Fibroblast of skin of right biceps (primary cell): ENCODE results near the gene HERC5.

Experiments
- DNase-seq: peaks from one replicate; pipeline ENCODE4 v3.0.0-alpha.2; 2013

The HERC5 gene

DNA sequence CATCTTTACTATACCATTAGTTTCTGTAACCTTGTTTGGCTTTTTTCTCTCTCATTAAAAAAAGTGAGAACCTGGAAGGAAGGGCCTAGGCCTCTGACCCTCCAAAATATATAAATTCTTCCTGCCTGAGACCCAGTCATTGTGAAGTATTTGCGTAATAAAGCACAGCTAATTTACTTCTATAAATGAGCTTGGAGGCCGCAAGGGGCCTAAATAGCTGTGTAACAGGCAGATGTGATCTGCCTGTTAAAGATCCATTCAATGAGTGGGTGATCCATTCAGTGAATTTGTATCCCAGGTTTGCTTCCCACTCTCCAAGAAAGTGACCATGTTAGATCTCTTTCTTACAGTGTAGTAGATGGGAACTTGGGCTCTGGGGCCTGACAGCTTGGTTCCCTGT, 67.3 kb downstream of the HERC5 start:
- DNase-seq = peak; percentile 11

DNA sequence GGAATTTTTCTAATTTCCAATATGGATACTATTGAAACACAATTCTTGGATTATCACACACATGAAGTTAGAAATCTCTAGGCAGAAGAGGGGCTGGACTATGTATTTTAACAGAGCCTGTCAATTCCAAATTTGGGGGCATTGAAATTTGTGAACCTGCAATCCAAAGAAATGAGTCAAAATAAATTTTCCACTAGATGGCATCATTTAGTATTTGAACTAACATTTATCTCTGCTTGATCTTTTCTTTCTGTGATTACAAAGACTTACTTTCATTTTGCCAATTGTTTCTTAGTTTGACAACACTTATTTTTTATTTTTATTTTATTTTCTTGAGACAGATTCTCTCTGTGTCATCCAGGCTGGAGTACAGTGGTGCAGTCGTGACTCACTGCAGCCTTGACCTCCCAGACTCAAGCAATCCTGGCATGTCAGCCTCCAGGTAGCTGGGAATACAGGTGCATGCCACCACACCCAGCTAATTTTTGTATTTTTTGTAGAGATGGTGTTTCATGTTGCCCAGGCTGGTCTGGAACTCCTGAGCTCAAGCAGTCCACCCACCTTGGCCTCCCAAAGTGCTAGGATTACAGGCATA, 69.4 kb downstream of the HERC5 start:
- peak; percentile 21 for DNase-seq

DNA sequence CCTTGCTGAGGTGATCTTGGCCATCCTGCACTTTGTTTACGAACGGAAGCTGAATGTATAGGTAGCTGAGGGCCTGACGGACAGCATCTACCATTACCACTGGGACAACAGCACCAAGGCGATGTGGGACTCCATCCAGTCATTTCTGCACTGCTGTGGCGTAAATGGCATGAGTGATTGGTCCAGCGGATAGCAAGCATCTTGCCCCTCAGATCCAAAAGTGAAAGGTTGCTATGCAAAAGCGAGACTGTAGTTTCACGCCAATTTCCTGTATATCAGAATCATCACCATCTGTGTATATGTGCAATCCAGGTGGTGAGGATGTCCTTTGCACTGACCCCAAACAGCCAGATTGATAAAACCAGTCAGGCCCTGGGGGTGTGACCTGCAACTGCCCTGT, 70.9 kb downstream of the HERC5 start:
- DNase-seq = no peak

DNA sequence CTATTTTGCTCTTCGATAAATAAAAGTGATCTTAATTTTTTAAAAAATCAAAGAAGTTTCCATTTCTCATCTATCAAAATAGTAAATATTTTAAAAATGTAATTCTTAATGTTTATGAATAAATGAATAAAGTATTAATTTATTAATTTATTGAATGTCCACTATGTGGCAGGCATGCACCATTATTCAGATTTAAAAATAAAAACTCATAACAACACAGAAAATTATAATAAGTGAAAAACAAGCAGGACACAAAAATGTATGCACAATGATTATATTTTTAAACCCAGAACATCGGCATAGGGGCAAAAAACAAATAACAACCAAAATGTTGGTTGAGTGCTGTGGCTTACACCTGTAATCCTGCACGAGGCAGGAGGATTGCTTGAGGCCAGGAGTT, 71.9 kb downstream of the HERC5 start:
- DNase-seq = peak; percentile 9

DNA sequence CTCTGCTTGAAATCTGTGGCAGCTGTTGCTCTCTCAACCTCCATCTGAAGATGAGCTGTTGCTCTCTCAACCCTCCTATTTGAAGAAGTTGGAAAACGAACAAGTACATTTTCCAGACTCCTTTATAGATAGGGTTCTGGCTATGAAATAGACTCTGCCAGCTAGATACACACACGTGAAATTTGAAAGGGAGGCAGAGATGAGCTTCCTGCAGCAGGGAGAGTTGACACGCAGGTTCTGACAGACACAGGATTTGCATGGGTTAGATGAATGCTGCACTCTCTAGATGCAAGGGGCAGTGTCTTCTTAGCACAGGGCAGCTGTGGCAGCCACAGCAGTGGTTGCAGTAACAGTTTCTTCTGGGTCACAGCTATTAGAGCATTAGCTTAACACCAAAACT, 74.6 kb downstream of the HERC5 start:
- DNase-seq = peak; percentile 10

DNA sequence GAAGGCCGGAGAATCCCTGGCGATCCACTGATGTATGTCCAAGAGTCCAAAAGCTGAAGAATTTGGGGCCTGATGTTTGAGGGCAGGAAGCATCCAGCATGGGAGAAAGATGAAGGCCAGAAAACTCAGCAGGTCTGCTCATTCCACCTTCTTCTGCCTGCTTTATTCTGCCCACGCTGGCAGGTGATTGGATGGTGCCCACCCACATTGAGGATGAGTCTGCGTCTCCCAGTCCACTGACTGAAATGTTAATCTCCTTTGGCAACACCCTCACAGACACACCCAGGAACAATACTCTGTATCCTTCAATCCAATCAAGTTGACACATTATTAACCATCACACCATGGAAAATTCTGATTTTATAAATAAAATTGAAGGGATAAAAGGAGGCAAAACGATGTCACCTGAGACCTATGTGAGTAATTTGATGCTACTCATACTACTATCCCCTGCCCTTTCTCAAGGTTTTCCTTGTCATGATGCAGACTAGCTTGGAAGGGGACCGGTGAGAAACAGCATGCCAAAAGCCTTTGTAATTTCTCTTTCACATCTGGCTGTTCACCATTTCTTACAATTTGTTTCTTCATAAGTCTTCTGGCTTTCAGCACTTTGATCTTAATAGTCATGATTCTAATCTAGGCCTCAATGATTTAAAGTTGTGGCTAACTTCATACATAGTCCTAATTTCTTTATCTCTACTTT, 76.3 kb downstream of the HERC5 start:
- DNase-seq = peak; percentile 80

DNA sequence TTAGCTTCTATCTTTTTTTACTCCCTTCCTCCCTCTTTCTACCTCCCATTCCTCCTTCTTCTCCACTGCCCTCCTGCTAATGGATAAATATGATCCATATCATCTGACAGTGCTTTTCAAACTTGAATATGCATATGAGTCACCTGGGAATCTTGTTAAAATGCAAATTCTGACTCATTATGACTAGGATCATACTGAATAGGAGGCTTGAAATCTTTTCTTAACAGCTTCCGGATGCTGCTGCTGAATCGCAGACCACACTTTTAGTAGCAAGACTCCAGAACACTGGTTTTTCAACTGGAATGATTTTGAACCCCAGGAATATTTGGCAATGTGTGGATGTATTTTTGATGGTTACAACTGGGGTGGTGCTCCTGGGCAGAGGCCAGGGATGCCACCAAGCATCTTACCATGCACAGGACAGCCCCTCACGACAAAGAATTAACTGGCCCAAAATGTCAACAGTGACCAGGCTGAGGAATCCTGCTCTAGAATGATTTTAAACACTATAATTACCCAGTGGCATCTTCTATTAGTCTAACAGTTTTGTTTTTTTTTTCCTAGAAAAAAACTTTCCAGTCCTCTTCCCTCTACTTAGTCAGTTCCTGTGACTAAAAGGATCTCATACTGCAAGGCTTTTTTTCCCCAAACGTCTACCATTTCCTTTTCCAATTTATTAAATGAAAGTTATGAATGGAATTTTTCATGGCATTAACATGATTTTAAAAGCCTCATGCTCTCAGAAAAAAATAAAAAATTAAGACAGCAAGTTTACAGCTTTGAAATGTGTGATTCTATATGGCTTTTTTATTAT, 77.2 kb downstream of the HERC5 start:
- DNase-seq = peak; percentile 94

DNA sequence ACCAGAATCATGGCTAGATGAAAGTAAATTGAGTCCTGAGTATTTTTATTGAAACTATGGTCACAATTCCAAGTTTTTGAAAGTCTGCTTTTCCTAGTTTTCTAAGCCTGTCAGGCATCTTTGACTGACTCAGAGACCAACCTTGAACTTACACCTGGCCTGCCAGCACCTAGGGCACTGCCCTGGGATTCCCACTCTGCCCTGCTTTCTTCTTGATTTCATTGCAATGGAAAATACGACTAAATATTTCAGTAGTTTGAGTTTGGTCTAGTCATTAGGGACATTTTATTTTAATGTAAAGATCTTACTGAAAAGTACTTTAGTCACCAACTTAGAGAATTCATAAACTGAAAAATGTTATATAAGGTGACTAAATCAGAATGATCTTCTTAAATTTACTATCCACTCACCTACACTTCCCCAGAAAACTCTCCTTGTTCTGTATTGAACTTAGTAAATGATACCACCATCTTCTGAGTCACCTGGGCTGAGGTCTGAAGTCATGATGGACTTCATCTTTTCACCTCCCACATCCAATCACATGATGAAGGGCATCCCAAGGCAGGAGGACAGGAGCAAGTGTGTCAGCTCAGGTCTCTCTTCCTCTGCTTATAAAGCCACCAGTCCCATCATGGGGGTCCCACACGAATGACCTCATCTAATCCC, 78.3 kb downstream of the HERC5 start:
- no peak for DNase-seq

DNA sequence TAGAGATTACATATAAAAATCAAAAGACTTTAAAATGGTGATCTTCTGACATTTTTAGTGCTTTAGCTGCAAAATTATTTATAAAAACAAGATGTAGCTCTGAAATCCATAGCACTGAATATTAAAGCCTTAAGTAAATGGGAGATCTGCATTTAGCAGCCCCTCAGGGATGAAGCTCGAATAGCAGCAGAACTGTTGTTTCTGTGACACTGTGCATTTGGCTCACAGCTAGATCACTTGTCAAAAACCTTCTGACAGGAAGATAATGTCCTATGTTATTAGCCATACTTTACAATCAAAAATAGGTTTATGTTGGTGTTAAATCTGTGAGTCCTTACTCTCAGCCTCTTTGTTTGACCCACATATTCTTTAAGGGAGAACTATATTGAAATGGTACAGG, 80.8 kb downstream of the HERC5 start:
- no peak for DNase-seq

DNA sequence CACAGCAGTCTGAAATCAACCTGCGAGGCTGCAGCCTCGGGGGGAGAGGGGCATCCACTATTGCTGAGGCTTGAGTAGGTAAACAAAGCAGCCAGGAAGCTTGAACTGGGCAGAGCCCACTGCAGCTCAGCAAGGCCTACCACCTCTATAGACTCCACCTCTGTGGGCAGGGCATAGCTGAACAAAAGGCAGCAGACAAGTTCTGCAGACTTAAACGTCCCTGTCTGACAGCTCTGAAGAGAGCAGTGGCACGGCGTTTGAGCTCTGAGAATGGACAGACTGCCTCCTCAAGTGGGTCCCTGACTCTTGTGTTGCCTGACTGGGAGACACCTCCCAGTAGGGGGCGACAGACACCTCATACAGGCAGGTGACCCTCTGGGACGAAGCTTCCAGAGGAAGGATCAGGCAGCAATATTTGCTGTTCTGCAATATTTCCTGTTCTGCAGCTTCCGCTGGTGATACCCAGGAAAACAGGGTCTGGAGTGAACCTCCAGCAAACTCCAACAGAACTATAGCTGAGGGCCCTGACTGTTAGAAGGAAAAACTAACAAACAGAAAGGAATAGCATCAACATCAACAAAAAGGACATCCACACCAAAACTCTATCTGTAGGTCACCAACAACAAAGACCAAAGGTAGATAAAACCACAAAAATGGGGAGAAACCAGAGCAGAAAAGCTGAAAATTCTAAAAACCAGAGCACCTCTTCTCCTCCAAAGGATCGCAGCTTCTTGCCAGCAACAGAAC, 82.6 kb downstream of the HERC5 start:
- peak; percentile 56 for DNase-seq

DNA sequence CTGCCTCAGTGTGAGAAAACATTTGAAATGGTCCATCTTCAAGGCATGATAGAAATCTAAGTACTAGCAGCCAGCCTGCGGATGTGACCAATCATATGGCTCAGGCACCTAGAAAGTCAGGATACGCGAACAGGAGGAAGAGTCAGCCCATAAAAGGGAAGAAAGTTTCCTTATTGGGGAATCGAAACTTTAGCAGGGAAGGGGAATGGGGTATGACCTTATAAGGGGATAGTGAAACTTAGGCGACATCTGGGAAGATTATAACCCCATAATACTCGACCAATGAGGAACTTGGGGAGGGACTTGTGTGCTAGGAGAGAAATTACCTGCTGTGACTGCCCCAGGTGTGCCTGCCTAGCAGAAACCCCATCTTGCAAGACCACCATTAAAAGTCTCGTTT, 92.9 kb downstream of the HERC5 start:
- DNase-seq = no peak
